Hematopoietic multipotent progenitor cell treated with erythropoietin and hydrocortisone succinate and interleukin-3 and kit ligand, for 15 days (in vitro differentiated cells): ENCODE data around the gene CABP4.

Experiments
- DNase-seq: peaks from one replicate; pipeline ENCODE4 v3.0.0-alpha.2; 2015; ENCODE audit warnings: low spot score

Gene CABP4

GRCh38 chr11:67496113-67496512 is 41.0 kb downstream of the CABP4 start:
- DNase-seq: no peak

GRCh38 chr11:67497656-67498291 is 42.6 kb downstream of the CABP4 start:
- no peak for DNase-seq

GRCh38 chr11:67498544-67498972 is 43.4 kb downstream of the CABP4 start:
- DNase-seq: no peak

GRCh38 chr11:67499808-67500483 is 44.8 kb downstream of the CABP4 start:
- DNase-seq: no peak

GRCh38 chr11:67500484-67500821 is 45.3 kb downstream of the CABP4 start:
- DNase-seq: no peak

- DNase-seq: no peak
These were observed 45.9 kb downstream of the CABP4 start for GRCh38 chr11:67500831-67501715.

- DNase-seq: no peak
These were observed 46.7 kb downstream of the CABP4 start for GRCh38 chr11:67501854-67502253.

GRCh38 chr11:67502328-67502979 is 47.3 kb downstream of the CABP4 start:
- no peak for DNase-seq

GRCh38 chr11:67503119-67504004 is 48.2 kb downstream of the CABP4 start:
- no peak for DNase-seq

- DNase-seq: no peak
These were observed 49.1 kb downstream of the CABP4 start for GRCh38 chr11:67504005-67504949.

- no peak for DNase-seq
These were observed 49.9 kb downstream of the CABP4 start, which contains the start of gene PITPNM1 for GRCh38 chr11:67504950-67505581. Gene PITPNM1 (minus strand): TSS chr11:67505363. CDS start chr11:67504180, 1,183 bp downstream.

- DNase-seq: peak; percentile 88
These were observed 50.6 kb downstream of the CABP4 start for GRCh38 chr11:67505605-67506396.

GRCh38 chr11:67506426-67507051 is 51.4 kb downstream of the CABP4 start:
- DNase-seq: no peak

GRCh38 chr11:67507242-67507863 is 52.2 kb downstream of the CABP4 start:
- no peak for DNase-seq

GRCh38 chr11:67507864-67508485 is 52.8 kb downstream of the CABP4 start, which contains the start of gene CDK2AP2:
Gene CDK2AP2 (minus strand): TSS chr11:67508162. CDS start chr11:67508082, 80 bp downstream.
- DNase-seq: peak; percentile 97

- peak; percentile 96 for DNase-seq
These were observed 53.5 kb downstream of the CABP4 start for GRCh38 chr11:67508486-67509121.

GRCh38 chr11:67510023-67510345 is 54.8 kb downstream of the CABP4 start:
- no peak for DNase-seq
